ENCODE measurements around the gene ZNF558.
"Not testable (repeated sequence)": the region's sequence is repeated elsewhere in the genome, so short reads cannot be mapped to it uniquely, and the experiment has no call there.

ZNF558 gene

DNA sequence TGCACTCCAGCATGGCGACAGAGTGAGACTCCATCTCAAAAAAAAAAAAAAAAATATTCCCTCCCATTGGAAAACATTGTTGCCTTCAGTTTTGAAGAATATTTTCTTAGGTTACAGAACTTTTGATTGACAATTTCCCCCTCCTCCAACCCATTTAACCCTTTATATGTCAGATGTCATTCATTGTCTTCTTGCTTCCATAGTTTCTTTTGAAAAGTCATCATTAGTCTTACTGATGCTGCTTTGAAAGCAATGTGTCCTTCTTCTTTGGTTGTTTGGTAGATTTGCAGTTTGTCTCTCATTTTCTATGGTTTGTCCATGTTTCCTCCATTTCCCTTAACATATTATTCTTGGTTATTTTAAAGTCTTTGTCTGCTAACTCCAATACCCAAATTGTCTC lies 25.4 kb downstream of the ZNF558 start:
- no peak for DNase-seq (ENCODE audit: low read depth in 2 of 2)

DNA sequence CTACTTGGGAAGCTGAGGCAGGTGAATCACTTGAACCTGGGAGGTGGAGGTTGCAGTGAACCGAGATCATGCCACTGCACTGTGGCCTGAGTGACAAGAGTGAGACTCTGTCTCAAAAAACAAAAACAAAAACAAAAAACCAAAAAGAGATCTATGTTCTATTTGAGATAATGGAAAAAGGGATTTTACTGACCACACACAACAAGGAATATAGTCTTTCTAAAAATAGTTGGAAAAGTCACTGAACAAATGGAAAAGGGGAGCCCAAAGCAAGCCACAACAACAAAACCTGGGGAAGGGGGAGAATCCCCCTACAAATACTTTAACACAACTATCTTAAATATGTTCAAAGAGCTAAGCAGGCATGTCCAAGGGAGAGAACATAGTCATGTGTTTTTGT lies 37.3 kb downstream of the ZNF558 start:
- DNase-seq (ENCODE audit: low read depth in 2 of 2) = no peak

DNA sequence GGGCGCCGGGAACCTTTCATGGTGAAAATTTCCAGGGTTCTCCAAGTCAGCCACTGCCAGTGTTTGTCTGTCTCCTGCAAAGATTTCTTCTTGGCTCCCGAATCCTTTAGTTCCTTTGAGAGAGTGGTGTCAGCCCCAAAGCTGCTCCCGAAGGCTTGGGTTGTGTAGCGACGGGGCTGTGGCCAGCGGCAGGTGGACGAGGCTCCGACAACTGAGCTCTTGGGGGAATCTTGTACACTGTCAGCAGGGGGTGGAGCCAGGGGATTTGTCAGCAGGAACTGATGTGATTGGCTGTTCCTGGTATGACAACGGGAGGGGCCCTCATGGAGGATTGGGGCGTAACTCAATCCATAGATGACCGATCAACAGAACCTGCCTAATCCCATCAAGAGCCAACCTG lies 58.5 kb downstream of the ZNF558 start:
- not testable (repeated sequence) for DNase-seq (ENCODE audit: low read depth in 2 of 2)

DNA sequence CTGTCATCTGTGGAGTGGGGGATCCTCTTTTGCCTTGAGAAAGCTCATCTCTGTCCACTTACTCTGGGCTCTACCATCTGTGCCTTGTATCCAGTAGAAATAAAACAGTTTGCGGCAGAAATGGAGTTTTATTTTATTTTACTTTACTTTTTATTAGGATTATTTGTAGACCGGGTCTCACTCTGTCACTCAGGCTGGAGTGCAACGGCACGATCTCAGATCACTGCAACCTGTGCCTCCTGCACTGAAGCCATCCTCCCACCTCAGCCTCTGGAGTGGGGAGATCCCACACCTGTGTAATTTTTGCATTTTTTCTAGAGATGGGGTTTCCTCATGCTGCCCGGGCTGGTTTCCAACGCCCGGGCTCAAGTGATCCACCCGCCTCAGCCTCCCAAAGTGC lies 62.8 kb downstream of the ZNF558 start:
- DNase-seq (ENCODE audit: low read depth in 2 of 2) = not testable (repeated sequence)

DNA sequence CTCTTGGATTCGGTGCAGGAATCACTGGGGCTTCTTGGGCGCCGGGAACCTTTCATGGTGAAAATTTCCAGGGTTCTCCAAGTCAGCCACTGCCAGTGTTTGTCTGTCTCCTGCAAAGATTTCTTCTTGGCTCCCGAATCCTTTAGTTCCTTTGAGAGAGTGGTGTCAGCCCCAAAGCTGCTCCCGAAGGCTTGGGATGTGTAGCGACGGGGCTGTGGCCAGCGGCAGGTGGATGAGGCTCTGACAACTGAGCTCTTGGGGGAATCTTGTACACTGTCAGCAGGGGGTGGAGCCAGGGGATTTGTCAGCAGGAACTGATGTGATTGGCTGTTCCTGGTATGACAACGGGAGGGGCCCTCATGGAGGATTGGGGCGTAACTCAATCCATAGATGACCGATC lies 64.8 kb downstream of the ZNF558 start:
- not testable (repeated sequence) for DNase-seq (ENCODE audit: low read depth in 2 of 2)

Measured in stimulated activated CD8-positive, alpha-beta memory T cell treated with anti-CD3 and anti-CD28 coated beads, Interleukin-15, amount 100 ng/mL, for 48 hours (primary cell).